ENCODE measurements around the gene MAN1C1. TPM values are rescaled to one million over a fixed set of nuclear protein-coding genes. Genes with fewer than 3 reads are reported as not detected.

The MAN1C1 gene
- polyA plus RNA-seq, 1 of the 3 experiments (the other 2 are of a cell fraction), result 0.20 TPM

- TF ChIP-seq RXRA (IDR thresholded peaks at IDR 0.05; ENCODE audit: borderline replicate concordance, low read depth) (no peak), MAX (IDR thresholded peaks at IDR 0.05; ENCODE audit: low read depth) (no peak)
Observed at GRCh38 chr1:25680701-25681100, 64.1 kb downstream of the MAN1C1 start (continued).

GRCh38 chr1:25682059-25682601 lies 65.5 kb downstream of the MAN1C1 start:
- H3K79me2 ChIP-seq (ENCODE audit: insufficient read depth), result no peaks in the 10 kb centered on the region

More at GRCh38 chr1:25682059-25682601, 65.5 kb downstream of the MAN1C1 start:
- Histone ChIP-seq H3K27ac (ENCODE audit: low read depth in 2 of 2, low read length in 1 of 2) (no peak overlapping the region), H3K9ac (no peak overlapping the region), H3K27me3 (ENCODE audit: insufficient read depth) (peaks cover 15% of the 10 kb centered on the region; the same call in 1 of the 2 replicates), H3K4me3 (ENCODE audit: low read depth in 2 of 2, low read length in 1 of 2) (no peak overlapping the region), H3K9me2 (no peaks in the 10 kb centered on the region), H3F3A (replicated peaks; ENCODE audit: insufficient read depth) (no peaks in the 10 kb centered on the region), H3K4me1 (ENCODE audit: control insufficient read depth in 1 of 2, insufficient read depth in 2 of 2, low read depth in 1 of 2, low read length in 1 of 2) (no peaks in the 10 kb centered on the region; a peak in 1 of 4 replicates), H3K36me3 (replicated peaks in 1 of 2; ENCODE audit: control insufficient read depth in 1 of 2, insufficient read depth in 2 of 2, low read length in 1 of 2) (no peaks in the 10 kb centered on the region), H2AFZ (ENCODE audit: low read depth) (no peak overlapping the region), H3K4me2 (no peak overlapping the region), H3K9me3 (no peaks in the 10 kb centered on the region), H4K20me1 (ENCODE audit: insufficient read depth) (no peaks in the 10 kb centered on the region)
- no peak for DNase-seq
- TF ChIP-seq RFX5 (IDR thresholded peaks at IDR 0.05; ENCODE audit: low read length) (no peak), CHD2 (IDR thresholded peaks at IDR 0.05; ENCODE audit: low read length, partially characterized antibody) (no peak), TEAD4 (IDR thresholded peaks at IDR 0.05; ENCODE audit: borderline replicate concordance, insufficient read depth) (no peak), MXI1 (IDR thresholded peaks at IDR 0.05; ENCODE audit: low read depth, low read length) (no peak), EZH2phosphoT487 (IDR thresholded peaks at IDR 0.05; ENCODE audit: borderline replicate concordance, low read depth) (no peak), IRF3 (IDR thresholded peaks at IDR 0.05; ENCODE audit: low read depth, low read length) (no peak), RCOR1 (IDR thresholded peaks at IDR 0.05; ENCODE audit: low read length) (no peak), USF2 (IDR thresholded peaks at IDR 0.05; ENCODE audit: borderline replicate concordance, low read depth, low read length) (no peak), GABPA (IDR thresholded peaks at IDR 0.05; ENCODE audit: low read depth) (no peak), SMC3 (IDR thresholded peaks at IDR 0.05; ENCODE audit: low read depth, low read length) (no peak), MEF2A (IDR thresholded peaks at IDR 0.05; ENCODE audit: borderline replicate concordance, low read depth) (no peak), ZBTB33 (IDR thresholded peaks at IDR 0.05; ENCODE audit: borderline replicate concordance, low read depth) (no peak), GATA2 (CRISPR knock-in tag; IDR thresholded peaks at IDR 0.05) (no peak), USF1 (IDR thresholded peaks at IDR 0.05; ENCODE audit: borderline replicate concordance, low read depth) (no peak), NFIC (IDR thresholded peaks at IDR 0.05; ENCODE audit: borderline replicate concordance) (no peak), SIN3A (IDR thresholded peaks at IDR 0.05; ENCODE audit: borderline replicate concordance, low read depth, low read length) (no peak), RAD21 (IDR thresholded peaks at IDR 0.05; ENCODE audit: low read length) (no peak), FOSL2 (IDR thresholded peaks at IDR 0.05; ENCODE audit: borderline replicate concordance, low read depth) (no peak), PBX3 (IDR thresholded peaks at IDR 0.05) (no peak)
- POLR2A ChIA-PET, result no interaction called here
- CTCF ChIA-PET, result interaction anchor here (0.6 to 3.0 kb wide), 4 partner anchors 10 to 63 kb away, joined by 3 to 16 read pairs (median 3); no protein-coding TSS in a partner anchor
- WGBS (ENCODE audit: low lambda C conversion rate), result 60% methylated on average over 6 of the region's 6 CpGs
